Measurements from ENCODE around the gene CCDC121. TPM values are rescaled to one million over a fixed set of nuclear protein-coding genes. Genes with fewer than 3 reads are reported as not detected.

Gene CCDC121
- total RNA-seq, 1 experiment from 2014 or later: 3.3 TPM

DNA sequence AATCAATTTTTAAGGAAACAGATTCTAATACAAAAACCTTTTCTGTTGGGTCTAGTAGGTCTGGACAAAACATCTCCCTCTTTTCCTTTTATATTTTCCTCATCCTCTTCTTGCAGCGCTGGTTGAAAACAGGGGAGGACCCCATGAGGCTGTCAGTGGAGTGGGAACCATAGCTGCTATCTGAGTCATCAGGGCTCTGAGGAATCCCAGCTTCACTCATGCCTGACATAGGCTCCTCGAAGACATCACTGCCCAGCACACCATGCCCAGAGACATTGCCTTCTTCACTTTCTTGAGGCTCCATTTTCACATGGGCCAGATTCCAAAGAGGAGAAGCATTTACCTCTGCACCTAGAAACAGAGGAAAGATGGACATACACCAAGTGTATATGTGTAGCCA, 24.6 kb upstream of the CCDC121 start:
- Histone ChIP-seq H3K4me3 (ENCODE audit: low read depth, low read length, poor library complexity, severe bottlenecking) (no peak overlapping the region), H3K27me3 (replicated peaks; ENCODE audit: insufficient read depth, low read depth, low read length, poor library complexity) (no peaks in the 10 kb centered on the region), H3K4me1 (ENCODE audit: insufficient read depth, low read length, poor library complexity, severe bottlenecking) (no peaks in the 10 kb centered on the region), H3K36me3 (ENCODE audit: insufficient read depth, low read length, poor library complexity, severe bottlenecking) (peaks cover 74% of the 10 kb centered on the region), H3K27ac (ENCODE audit: low read depth, low read length, poor library complexity, severe bottlenecking) (no peak overlapping the region), H3K9me3 (ENCODE audit: low read depth, low read length, poor library complexity, severe bottlenecking) (no peaks in the 10 kb centered on the region)
- no TSS peak for BruUV-seq (replicated peaks)
- DNase-seq (ENCODE audit: low spot score): no peak
- ChIA-PET POLR2A (ENCODE audit: low non-redundant PET) (no interaction called here), CTCF (no interaction called here)
- TF ChIP-seq, protein P1, sequence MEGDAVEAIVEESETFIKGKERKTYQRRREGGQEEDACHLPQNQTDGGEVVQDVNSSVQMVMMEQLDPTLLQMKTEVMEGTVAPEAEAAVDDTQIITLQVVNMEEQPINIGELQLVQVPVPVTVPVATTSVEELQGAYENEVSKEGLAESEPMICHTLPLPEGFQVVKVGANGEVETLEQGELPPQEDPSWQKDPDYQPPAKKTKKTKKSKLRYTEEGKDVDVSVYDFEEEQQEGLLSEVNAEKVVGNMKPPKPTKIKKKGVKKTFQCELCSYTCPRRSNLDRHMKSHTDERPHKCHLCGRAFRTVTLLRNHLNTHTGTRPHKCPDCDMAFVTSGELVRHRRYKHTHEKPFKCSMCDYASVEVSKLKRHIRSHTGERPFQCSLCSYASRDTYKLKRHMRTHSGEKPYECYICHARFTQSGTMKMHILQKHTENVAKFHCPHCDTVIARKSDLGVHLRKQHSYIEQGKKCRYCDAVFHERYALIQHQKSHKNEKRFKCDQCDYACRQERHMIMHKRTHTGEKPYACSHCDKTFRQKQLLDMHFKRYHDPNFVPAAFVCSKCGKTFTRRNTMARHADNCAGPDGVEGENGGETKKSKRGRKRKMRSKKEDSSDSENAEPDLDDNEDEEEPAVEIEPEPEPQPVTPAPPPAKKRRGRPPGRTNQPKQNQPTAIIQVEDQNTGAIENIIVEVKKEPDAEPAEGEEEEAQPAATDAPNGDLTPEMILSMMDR (conservative IDR thresholded peaks at IDR 0.05; ENCODE audit: low read depth, low read length): no peak
- no peak for TF ChIP-seq EZH2 (IDR thresholded peaks at IDR 0.05; ENCODE audit: borderline replicate concordance, low read depth, low read length, poor library complexity, severe bottlenecking)
- intact Hi-C loops (cut with micrococcal nuclease; ENCODE audit: unreplicated experiment): no loop called here

DNA sequence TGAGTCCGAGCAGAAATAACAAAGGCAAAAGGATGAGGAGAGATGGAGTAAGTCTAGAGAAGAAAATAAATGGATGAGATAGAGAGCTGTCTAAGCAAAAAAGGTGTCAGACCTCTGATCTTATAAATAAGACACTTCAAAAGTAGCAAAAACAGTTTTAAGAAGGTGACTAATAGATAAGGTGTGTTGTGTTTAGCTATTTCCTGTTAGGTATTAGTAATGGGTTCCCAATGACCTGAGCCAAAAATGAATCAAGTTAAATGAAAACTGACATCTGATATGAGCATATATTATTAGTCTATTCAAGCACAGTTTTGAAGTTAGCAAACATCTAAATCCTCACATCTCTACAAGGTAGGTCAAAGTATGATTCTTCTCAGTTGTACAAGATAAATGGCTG, 24.0 kb upstream of the CCDC121 start:
- intact Hi-C loops (cut with micrococcal nuclease; ENCODE audit: unreplicated experiment): no loop called here
- no peak for DNase-seq (ENCODE audit: low spot score)
- no peak for TF ChIP-seq EZH2 (IDR thresholded peaks at IDR 0.05; ENCODE audit: borderline replicate concordance, low read depth, low read length, poor library complexity, severe bottlenecking)
- TF ChIP-seq, protein P1 (conservative IDR thresholded peaks at IDR 0.05; ENCODE audit: low read depth, low read length): no peak
- no peaks in the 10 kb centered on the region for H3K4me1 ChIP-seq (ENCODE audit: insufficient read depth, low read length, poor library complexity, severe bottlenecking)
- H3K27me3 ChIP-seq (replicated peaks; ENCODE audit: insufficient read depth, low read depth, low read length, poor library complexity): no peaks in the 10 kb centered on the region
- H3K36me3 ChIP-seq (ENCODE audit: insufficient read depth, low read length, poor library complexity, severe bottlenecking): peaks cover 79% of the 10 kb centered on the region
- ChIA-PET POLR2A (ENCODE audit: low non-redundant PET) (no interaction called here), CTCF (no interaction called here)
- BruUV-seq (replicated peaks): no TSS peak
- H3K27ac ChIP-seq (ENCODE audit: low read depth, low read length, poor library complexity, severe bottlenecking): no peak overlapping the region
- H3K9me3 ChIP-seq (ENCODE audit: low read depth, low read length, poor library complexity, severe bottlenecking): no peaks in the 10 kb centered on the region
- H3K4me3 ChIP-seq (ENCODE audit: low read depth, low read length, poor library complexity, severe bottlenecking): no peak overlapping the region

DNA sequence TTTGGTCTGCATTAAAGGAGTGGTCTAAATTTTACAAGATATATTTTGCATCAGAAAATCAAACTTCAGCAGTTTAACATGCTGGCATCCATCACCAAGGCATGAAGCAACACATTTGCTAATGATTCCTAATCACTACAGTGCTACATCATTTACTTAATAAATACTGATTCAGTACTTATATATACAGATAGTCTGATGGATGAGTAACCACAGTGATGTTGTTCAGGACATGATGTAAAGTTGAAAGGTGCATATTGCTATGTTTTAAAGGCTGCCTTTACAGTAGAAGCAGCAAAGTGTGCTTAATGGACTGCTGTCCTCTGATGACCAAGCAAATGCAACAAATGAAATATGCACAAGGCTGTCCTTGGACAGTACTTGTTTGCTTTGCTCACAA, 23.5 kb upstream of the CCDC121 start:
- CTCF ChIA-PET: no interaction called here
- no peak for DNase-seq (ENCODE audit: low spot score)
- Histone ChIP-seq H3K27me3 (replicated peaks; ENCODE audit: insufficient read depth, low read depth, low read length, poor library complexity) (no peaks in the 10 kb centered on the region), H3K27ac (ENCODE audit: low read depth, low read length, poor library complexity, severe bottlenecking) (no peak overlapping the region), H3K4me3 (ENCODE audit: low read depth, low read length, poor library complexity, severe bottlenecking) (no peak overlapping the region), H3K9me3 (ENCODE audit: low read depth, low read length, poor library complexity, severe bottlenecking) (no peaks in the 10 kb centered on the region), H3K4me1 (ENCODE audit: insufficient read depth, low read length, poor library complexity, severe bottlenecking) (no peaks in the 10 kb centered on the region), H3K36me3 (ENCODE audit: insufficient read depth, low read length, poor library complexity, severe bottlenecking) (peaks cover 82% of the 10 kb centered on the region)
- no peak for TF ChIP-seq EZH2 (IDR thresholded peaks at IDR 0.05; ENCODE audit: borderline replicate concordance, low read depth, low read length, poor library complexity, severe bottlenecking)
- TF ChIP-seq, protein P1 (conservative IDR thresholded peaks at IDR 0.05; ENCODE audit: low read depth, low read length): no peak
- POLR2A ChIA-PET (ENCODE audit: low non-redundant PET): no interaction called here
- BruUV-seq (replicated peaks): no TSS peak
- intact Hi-C loops (cut with micrococcal nuclease; ENCODE audit: unreplicated experiment): no loop called here

All from A673 (cell line).